Ovary (tissue), 3 donors: ENCODE measurements around the gene SPAG6.

Experiments
- EP300 ChIP-seq: sonication (generic); formaldehyde crosslinking; IDR thresholded peaks from one replicate; pipeline ENCODE4 v1.6.1; 2017; ENCODE audit warnings: antibody characterized with exemption
- POLR2A ChIP-seq: fragments of 450-650 bp; IDR thresholded peaks from one replicate; pipeline ENCODE4 v1.6.1; 2017; ENCODE audit warnings: antibody characterized with exemption, mild to moderate bottlenecking, moderate library complexity
- TF ChIP-seq, protein P1 (sequence below), 3 donors: fragments of 450-650 bp in 2 of 3; fragments of 200-600 bp in 1 of 3; IDR thresholded peaks; one replicate each; pipeline versions ENCODE4 v1.5.1 to v1.8.0; 2016 to 2022; ENCODE audit warnings: antibody characterized with exemption in 3 of 3, mild to moderate bottlenecking in 1 of 3
- donor health status: DM: no; HTN: no; CAD: no.

DNA sequence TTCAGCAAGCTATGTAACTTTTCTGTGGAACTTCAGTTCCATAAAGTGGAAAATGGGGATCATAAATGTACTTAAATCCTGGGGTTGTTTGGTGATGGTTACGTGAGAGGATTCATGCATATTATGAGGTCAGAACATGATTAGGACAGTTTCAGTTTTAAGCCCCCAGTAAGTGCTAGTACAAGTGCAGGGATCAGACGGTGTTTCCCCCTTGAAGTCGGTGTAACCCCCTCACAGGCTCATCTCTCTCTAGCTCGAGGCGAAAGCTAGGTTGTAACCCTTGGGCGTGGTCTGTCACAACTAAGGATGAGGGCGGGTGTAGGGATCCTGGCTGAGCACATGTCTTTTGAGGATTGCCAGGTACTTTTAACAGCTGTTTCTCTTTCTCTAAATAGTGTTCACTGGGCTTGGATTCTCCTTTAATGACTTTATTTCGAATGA lies 84.7 kb downstream of the SPAG6 start:
- TF ChIP-seq POLR2A = no peak
- TF ChIP-seq, protein P1, sequence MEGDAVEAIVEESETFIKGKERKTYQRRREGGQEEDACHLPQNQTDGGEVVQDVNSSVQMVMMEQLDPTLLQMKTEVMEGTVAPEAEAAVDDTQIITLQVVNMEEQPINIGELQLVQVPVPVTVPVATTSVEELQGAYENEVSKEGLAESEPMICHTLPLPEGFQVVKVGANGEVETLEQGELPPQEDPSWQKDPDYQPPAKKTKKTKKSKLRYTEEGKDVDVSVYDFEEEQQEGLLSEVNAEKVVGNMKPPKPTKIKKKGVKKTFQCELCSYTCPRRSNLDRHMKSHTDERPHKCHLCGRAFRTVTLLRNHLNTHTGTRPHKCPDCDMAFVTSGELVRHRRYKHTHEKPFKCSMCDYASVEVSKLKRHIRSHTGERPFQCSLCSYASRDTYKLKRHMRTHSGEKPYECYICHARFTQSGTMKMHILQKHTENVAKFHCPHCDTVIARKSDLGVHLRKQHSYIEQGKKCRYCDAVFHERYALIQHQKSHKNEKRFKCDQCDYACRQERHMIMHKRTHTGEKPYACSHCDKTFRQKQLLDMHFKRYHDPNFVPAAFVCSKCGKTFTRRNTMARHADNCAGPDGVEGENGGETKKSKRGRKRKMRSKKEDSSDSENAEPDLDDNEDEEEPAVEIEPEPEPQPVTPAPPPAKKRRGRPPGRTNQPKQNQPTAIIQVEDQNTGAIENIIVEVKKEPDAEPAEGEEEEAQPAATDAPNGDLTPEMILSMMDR (IDR thresholded peaks at IDR 0.05) = no peak
- TF ChIP-seq EP300 = no peak
